Osteoblast (primary cell): ENCODE data around the gene IDH3A. TPM values are rescaled to one million over a fixed set of nuclear protein-coding genes. Genes with fewer than 3 reads are reported as not detected.

ENCODE experiments used
- DNase-seq: peaks from one replicate; pipeline ENCODE4 v3.0.0; 2011; ENCODE audit warnings: low spot score, mixed read lengths; ENCODE audit not compliant: insufficient read length; ENCODE audit errors: missing footprints
- H2AFZ ChIP-seq: 2 replicates; pipeline ENCODE4 v1.6.0; 2011; ENCODE audit warnings: mild to moderate bottlenecking, low read length
- H3K27ac ChIP-seq: 2 replicates; pipeline ENCODE4 v1.5.1; 2011; ENCODE audit warnings: mild to moderate bottlenecking, low read depth, low read length, moderate library complexity
- H3K27me3 ChIP-seq: 2 replicates; pipeline ENCODE4 v1.6.0; 2012; ENCODE audit warnings: mild to moderate bottlenecking, control low read depth, inconsistent platforms, low read length, moderate library complexity; ENCODE audit not compliant: insufficient read depth
- H3K36me3 ChIP-seq: 2 replicates; pipeline ENCODE4 v1.5.1; 2011; ENCODE audit warnings: mild to moderate bottlenecking, low read length, control low read depth, moderate library complexity; ENCODE audit not compliant: insufficient read depth
- H3K4me1 ChIP-seq: 2 replicates; pipeline ENCODE4 v1.5.1; 2011; ENCODE audit warnings: mild to moderate bottlenecking, low read length, control low read depth, moderate library complexity; ENCODE audit not compliant: insufficient read depth
- H3K4me2 ChIP-seq: 2 replicates; pipeline ENCODE4 v1.6.0; 2011; ENCODE audit warnings: mild to moderate bottlenecking, low read length; ENCODE audit not compliant: insufficient read depth
- H3K4me3 ChIP-seq: fragments of 200-600 bp; sonication (generic); 3 replicates; pipeline ENCODE4 v1.5.1; 2012; ENCODE audit warnings: mild to moderate bottlenecking, low read length, inconsistent platforms; ENCODE audit not compliant: insufficient read depth
- H3K79me2 ChIP-seq: 2 replicates; pipeline ENCODE4 v1.6.0; 2012; ENCODE audit warnings: mild to moderate bottlenecking, low read length, control low read depth, inconsistent platforms; ENCODE audit not compliant: insufficient read depth
- H3K9me3 ChIP-seq: 2 replicates; pipeline ENCODE4 v1.5.1; 2011; ENCODE audit warnings: low read depth, low read length, control low read depth
- H4K20me1 ChIP-seq: 2 replicates; pipeline ENCODE4 v1.6.0; 2012; ENCODE audit warnings: mild to moderate bottlenecking, low read length, control low read depth; ENCODE audit not compliant: insufficient read depth
- CTCF ChIP-seq: IDR thresholded peaks from 2 replicates; pipeline ENCODE4 v1.5.1; 2011; ENCODE audit warnings: mild to moderate bottlenecking, low read depth, low read length, moderate library complexity; ENCODE audit errors: extremely low read depth
- total RNA-seq: library from RNA; depleted of rRNA; stranded (reverse); fragments of >200 nt; gene quantifications from 2 replicates; pipeline ENCODE4 v1.2.3, GENCODE V29; 2012

IDH3A gene
- total RNA-seq, 1 donor = 30.4 TPM

- Histone ChIP-seq H3K79me2 (no peaks in the 10 kb centered on the region), H3K27ac (no peak overlapping the region), H3K4me3 (no peak overlapping the region), H3K27me3 (peaks cover 14% of the 10 kb centered on the region), H3K4me1 (peaks cover 11% of the 10 kb centered on the region), H3K36me3 (no peaks in the 10 kb centered on the region), H3K4me2 (no peak overlapping the region), H2AFZ (no peak overlapping the region), H3K9me3 (no peaks in the 10 kb centered on the region), H4K20me1 (no peaks in the 10 kb centered on the region)
- no peak for DNase-seq
- TF ChIP-seq CTCF = no peak
These were observed 56.2 kb downstream of the IDH3A start for GRCh38 chr15:78205337-78205736.

GRCh38 chr15:78205856-78206255, 56.7 kb downstream of the IDH3A start:
- Histone ChIP-seq H3K27me3 (peaks cover 14% of the 10 kb centered on the region), H3K4me1 (peaks cover 11% of the 10 kb centered on the region), H3K79me2 (no peaks in the 10 kb centered on the region), H3K4me2 (no peak overlapping the region), H4K20me1 (no peaks in the 10 kb centered on the region), H3K36me3 (no peaks in the 10 kb centered on the region), H3K4me3 (no peak overlapping the region), H3K27ac (no peak overlapping the region), H3K9me3 (no peaks in the 10 kb centered on the region), H2AFZ (no peak overlapping the region)
- no peak for DNase-seq
- no peak for TF ChIP-seq CTCF

GRCh38 chr15:78206326-78207109, 57.4 kb downstream of the IDH3A start:
- no peak overlapping the region for H3K27ac ChIP-seq
- H3K27me3 ChIP-seq = peaks cover 12% of the 10 kb centered on the region
- no peaks in the 10 kb centered on the region for H3K79me2 ChIP-seq
- H3K36me3 ChIP-seq = no peaks in the 10 kb centered on the region
- no peaks in the 10 kb centered on the region for H4K20me1 ChIP-seq
- H3K4me1 ChIP-seq = peaks cover 11% of the 10 kb centered on the region
- H3K9me3 ChIP-seq = no peaks in the 10 kb centered on the region
- no peak overlapping the region for H3K4me3 ChIP-seq
- peak; percentile 91 for DNase-seq
- TF ChIP-seq CTCF = no peak
- no peak overlapping the region for H2AFZ ChIP-seq
- H3K4me2 ChIP-seq = no peak overlapping the region

- no peak overlapping the region for H3K27ac ChIP-seq
- peaks cover 7% of the 10 kb centered on the region for H3K27me3 ChIP-seq
- no peaks in the 10 kb centered on the region for H3K79me2 ChIP-seq
- no peak overlapping the region for H3K4me2 ChIP-seq
- no peak overlapping the region for H2AFZ ChIP-seq
- no peak overlapping the region for H3K4me3 ChIP-seq
- DNase-seq = no peak
- H4K20me1 ChIP-seq = no peaks in the 10 kb centered on the region
- H3K4me1 ChIP-seq = peaks cover 15% of the 10 kb centered on the region
- TF ChIP-seq CTCF = no peak
- H3K9me3 ChIP-seq = no peaks in the 10 kb centered on the region
- no peaks in the 10 kb centered on the region for H3K36me3 ChIP-seq
These were observed 57.9 kb downstream of the IDH3A start for GRCh38 chr15:78207110-78207458.
